ENCODE measurements around the gene SCLY.

SCLY gene

GRCh38 chr2:238039985-238040384 is 20.8 kb upstream of the SCLY start:
- no peak overlapping the region for H3K4me3 ChIP-seq (ENCODE audit: low read length)
- DNase-seq (ENCODE audit: low read depth): no peak
- TF ChIP-seq CTCF (IDR thresholded peaks at IDR 0.05; ENCODE audit: insufficient read depth, low read depth, low read length, missing control alignments): no peak

DNA sequence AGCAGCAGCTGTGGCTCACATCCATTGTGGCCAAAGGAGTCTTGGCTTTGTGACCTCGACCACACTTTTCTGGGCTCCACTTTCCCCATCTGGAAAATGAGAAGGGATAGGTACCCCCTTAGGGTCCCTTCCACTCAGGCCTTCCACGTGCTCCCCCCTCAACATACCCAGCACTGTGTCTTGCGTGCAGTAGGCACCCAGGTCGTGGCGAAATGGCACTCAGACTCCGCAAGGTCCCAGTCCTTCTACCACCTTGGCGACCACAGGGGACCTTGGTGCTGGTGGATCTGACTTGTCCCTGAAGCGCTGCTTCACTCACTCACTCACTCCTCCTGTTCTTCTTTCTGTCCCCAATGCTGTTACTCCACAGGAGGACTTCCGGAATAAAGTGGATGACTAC is 19.9 kb upstream of the SCLY start:
- TF ChIP-seq CTCF (IDR thresholded peaks at IDR 0.05; ENCODE audit: insufficient read depth, low read depth, low read length, missing control alignments): no peak
- H3K4me3 ChIP-seq (ENCODE audit: low read length): no peak overlapping the region
- no peak for DNase-seq (ENCODE audit: low read depth)

GRCh38 chr2:238042090-238042489 is 18.7 kb upstream of the SCLY start:
- no peak for DNase-seq (ENCODE audit: low read depth)
- no peak overlapping the region for H3K4me3 ChIP-seq (ENCODE audit: low read length)
- no peak for TF ChIP-seq CTCF (IDR thresholded peaks at IDR 0.05; ENCODE audit: insufficient read depth, low read depth, low read length, missing control alignments)

GRCh38 chr2:238042849-238043584 is 17.8 kb upstream of the SCLY start:
- H3K4me3 ChIP-seq (ENCODE audit: low read length): no peak overlapping the region
- no peak for TF ChIP-seq CTCF (IDR thresholded peaks at IDR 0.05; ENCODE audit: insufficient read depth, low read depth, low read length, missing control alignments)
- no peak for DNase-seq (ENCODE audit: low read depth)

GRCh38 chr2:238043851-238044250 is 16.9 kb upstream of the SCLY start:
- no peak for TF ChIP-seq CTCF (IDR thresholded peaks at IDR 0.05; ENCODE audit: insufficient read depth, low read depth, low read length, missing control alignments)
- no peak for DNase-seq (ENCODE audit: low read depth)
- no peak overlapping the region for H3K4me3 ChIP-seq (ENCODE audit: low read length)

- no peak for TF ChIP-seq CTCF (IDR thresholded peaks at IDR 0.05; ENCODE audit: insufficient read depth, low read depth, low read length, missing control alignments)
- no peak overlapping the region for H3K4me3 ChIP-seq (ENCODE audit: low read length)
- DNase-seq (ENCODE audit: low read depth): no peak
These were observed 15.2 kb upstream of the SCLY start for GRCh38 chr2:238045575-238045974.

GRCh38 chr2:238046725-238047270 is 14.0 kb upstream of the SCLY start:
- no peak for DNase-seq (ENCODE audit: low read depth)
- no peak for TF ChIP-seq CTCF (IDR thresholded peaks at IDR 0.05; ENCODE audit: insufficient read depth, low read depth, low read length, missing control alignments)
- H3K4me3 ChIP-seq (ENCODE audit: low read length): no peak overlapping the region

All from epithelial cell of esophagus (primary cell).